Psoas muscle (tissue), 8 donors: ENCODE data around the gene ADRM1. TPM values are rescaled to one million over a fixed set of nuclear protein-coding genes. Genes with fewer than 3 reads are reported as not detected.

ENCODE experiments used
- ATAC-seq, 4 donors: fragments of 200-7000 bp; cut with Tn5 transposase; one replicate each; pipeline ENCODE4 v1.9.1; 2020; ENCODE audit warnings: moderate library complexity in 3 of 4, mild to moderate bottlenecking in 2 of 4
- DNase-seq, 2 donors: peaks; one replicate each; pipeline ENCODE4 v3.0.0-alpha.2; 2020
- H3K27ac ChIP-seq: fragments of 200-600 bp; one replicate; pipeline ENCODE4 v1.8.0; 2022
- H3K27me3 ChIP-seq, 3 donors: fragments of 200-600 bp in 1 of 3; one replicate each; pipeline versions ENCODE4 v1.6.1 to v1.8.0; 2013 to 2022; ENCODE audit warnings: low read length in 2 of 3, mild to moderate bottlenecking in 2 of 3, moderate library complexity in 1 of 3; ENCODE audit not compliant: insufficient read depth in 3 of 3
- H3K36me3 ChIP-seq, 2 donors: fragments of 200-600 bp in 1 of 2; one replicate each; pipeline versions ENCODE4 v1.6.1 to v1.8.0; 2013 to 2022; ENCODE audit warnings: low read depth in 1 of 2, mild to moderate bottlenecking in 1 of 2, moderate library complexity in 1 of 2; ENCODE audit not compliant: insufficient read depth in 1 of 2
- H3K4me1 ChIP-seq: fragments of 200-600 bp; one replicate; pipeline ENCODE4 v1.8.0; 2022
- H3K4me3 ChIP-seq: fragments of 200-600 bp; one replicate; pipeline ENCODE4 v1.8.0; 2022; ENCODE audit warnings: mild to moderate bottlenecking
- H3K9me3 ChIP-seq: fragments of 200-600 bp; one replicate; pipeline ENCODE4 v1.8.0; 2022
- WGBS, 3 donors: extraction: QIAGEN DNeasy Blood & Tissue Kit; methylation state at CpG; one replicate each; pipeline versions ENCODE4 v1.1.6 to v1.1.7; 2013; 5-methylcytosine and 5-hydroxymethylcytosine counted together
- intact Hi-C, 2 donors: fragments of 100-400 bp; cut with DNase I; formaldehyde crosslinking; loops; one replicate each; pipeline versions ENCODE4 v1.11.0 to v1.14.2; 2022
- polyA plus RNA-seq, 3 donors: library from polyadenylated mRNA; stranded (reverse); fragments of 200-250 nt; gene quantifications; one replicate each; pipeline ENCODE4 v1.2.3, GENCODE V29; 2013
- total RNA-seq, 4 donors: library from RNA; stranded (reverse); fragmentation: NEBNext Ultra II Directional in 2 of 4; extraction: Animal tissue kit (Norgen Biotek cat#: 25700) in 2 of 4; gene quantifications; one replicate each; pipeline versions ENCODE4 v1.2.1 to v1.2.4, GENCODE V29; 2021 to 2023
- TF ChIP-seq, protein P1 (sequence below): fragments of 200-600 bp; IDR thresholded peaks from one replicate; pipeline ENCODE4 v1.8.0; 2022; ENCODE audit warnings: antibody characterized with exemption
- donor health status: healthy with polysubstance abuse.
- donor health status: DM: no; HTN: no; CAD: no; lungs with moderate emphysema.
- donor health status: Bipolar disorder and iron deficiency.
- donor health status: healthy.
- donor health status: DM: yes; HTN: yes; CAD: no.
- donor health status: DM: no; HTN: no; CAD: no.
- donor health status: DM: no; HTN: no; CAD: no.
- donor health status: DM: yes; HTN: yes; CAD: no.

ADRM1 gene
- total and polyA plus RNA-seq, 7 donors: 142 to 603 (median 280) TPM

DNA sequence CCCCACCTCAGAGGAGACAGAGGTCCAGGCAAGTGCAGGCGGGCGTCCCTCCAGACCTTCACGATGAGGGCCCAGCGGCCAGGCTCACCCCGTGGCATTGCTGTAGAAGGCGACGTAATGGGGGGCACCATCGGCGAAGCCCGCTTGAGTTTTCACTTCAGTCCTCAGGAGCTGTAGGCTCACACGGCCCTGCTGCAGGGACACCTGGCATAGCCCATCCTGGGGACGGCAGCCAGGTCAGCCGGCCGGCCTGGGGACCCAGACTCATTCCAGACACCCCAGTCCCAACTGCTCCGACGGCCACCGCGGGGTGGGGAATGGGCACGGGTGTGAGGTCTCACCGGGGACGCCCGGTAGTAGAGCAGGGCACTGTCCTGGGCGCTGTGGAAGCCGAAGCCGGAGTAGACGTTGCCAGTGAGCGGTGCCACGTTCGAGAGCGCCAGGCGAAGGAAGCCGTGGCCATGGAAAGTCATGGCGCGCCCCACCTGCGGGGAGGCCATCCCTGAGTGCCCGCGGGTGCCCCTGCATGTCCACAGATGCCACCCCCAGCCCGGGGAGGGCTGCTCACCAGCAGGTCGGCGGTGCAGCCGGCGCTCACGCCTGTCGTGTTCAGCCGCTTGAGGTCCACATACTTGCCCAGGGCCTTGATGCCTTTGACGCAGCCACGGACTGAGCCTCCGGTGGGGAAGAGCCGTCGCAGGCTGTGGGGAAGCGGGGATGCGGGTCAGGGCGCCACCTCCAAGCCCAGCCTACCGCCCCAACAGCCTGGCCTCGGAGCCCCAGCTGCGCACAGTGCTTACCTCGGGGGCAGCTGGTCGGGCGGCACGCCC, 9.2 kb downstream of the ADRM1 start:
- intact Hi-C loops: no loop called here
- Histone ChIP-seq H3K4me1 (peaks cover 17% of the 10 kb centered on the region), H3K36me3 (peaks cover 0 to 86% of the 10 kb centered on the region in 2 donors), H3K9me3 (no peaks in the 10 kb centered on the region), H3K27me3 (no peaks in the 10 kb centered on the region), H3K4me3 (no peak overlapping the region), H3K27ac (no peak overlapping the region)
- TF ChIP-seq, protein P1, sequence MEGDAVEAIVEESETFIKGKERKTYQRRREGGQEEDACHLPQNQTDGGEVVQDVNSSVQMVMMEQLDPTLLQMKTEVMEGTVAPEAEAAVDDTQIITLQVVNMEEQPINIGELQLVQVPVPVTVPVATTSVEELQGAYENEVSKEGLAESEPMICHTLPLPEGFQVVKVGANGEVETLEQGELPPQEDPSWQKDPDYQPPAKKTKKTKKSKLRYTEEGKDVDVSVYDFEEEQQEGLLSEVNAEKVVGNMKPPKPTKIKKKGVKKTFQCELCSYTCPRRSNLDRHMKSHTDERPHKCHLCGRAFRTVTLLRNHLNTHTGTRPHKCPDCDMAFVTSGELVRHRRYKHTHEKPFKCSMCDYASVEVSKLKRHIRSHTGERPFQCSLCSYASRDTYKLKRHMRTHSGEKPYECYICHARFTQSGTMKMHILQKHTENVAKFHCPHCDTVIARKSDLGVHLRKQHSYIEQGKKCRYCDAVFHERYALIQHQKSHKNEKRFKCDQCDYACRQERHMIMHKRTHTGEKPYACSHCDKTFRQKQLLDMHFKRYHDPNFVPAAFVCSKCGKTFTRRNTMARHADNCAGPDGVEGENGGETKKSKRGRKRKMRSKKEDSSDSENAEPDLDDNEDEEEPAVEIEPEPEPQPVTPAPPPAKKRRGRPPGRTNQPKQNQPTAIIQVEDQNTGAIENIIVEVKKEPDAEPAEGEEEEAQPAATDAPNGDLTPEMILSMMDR: no peak
- 92 to 95% (median 95%) methylated on average over 52 to 60 of the region's 60 CpGs for WGBS, 3 donors
- DNase-seq: no peak
- no peak for ATAC-seq

DNA sequence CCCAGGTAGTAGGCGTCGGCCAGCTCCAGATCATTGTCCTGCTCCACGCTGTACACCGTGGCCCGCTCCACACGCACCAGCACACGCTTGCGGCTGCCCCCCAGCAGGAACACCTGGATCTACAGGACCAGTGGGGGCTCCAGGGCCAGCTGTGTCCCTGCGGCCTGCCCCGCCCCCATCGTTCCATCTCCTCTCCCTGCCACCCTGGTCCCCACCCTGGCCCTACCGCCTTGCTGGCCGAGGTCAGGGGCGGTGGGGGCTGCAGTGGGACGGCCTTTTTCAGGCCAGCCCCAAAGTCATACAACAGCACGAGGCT, 9.8 kb downstream of the ADRM1 start:
- 85 to 93% (median 93%) methylated on average over 16 of the region's 16 CpGs for WGBS, 3 donors
- peaks cover 11% of the 10 kb centered on the region for H3K4me1 ChIP-seq
- no peaks in the 10 kb centered on the region for H3K27me3 ChIP-seq
- H3K27ac ChIP-seq: no peak overlapping the region
- intact Hi-C loops: no loop called here
- ATAC-seq (no peak), DNase-seq (no peak)
- H3K9me3 ChIP-seq: no peaks in the 10 kb centered on the region
- H3K4me3 ChIP-seq: no peak overlapping the region
- TF ChIP-seq, protein P1: no peak
- peaks cover 0 to 86% of the 10 kb centered on the region in 2 donors for H3K36me3 ChIP-seq

DNA sequence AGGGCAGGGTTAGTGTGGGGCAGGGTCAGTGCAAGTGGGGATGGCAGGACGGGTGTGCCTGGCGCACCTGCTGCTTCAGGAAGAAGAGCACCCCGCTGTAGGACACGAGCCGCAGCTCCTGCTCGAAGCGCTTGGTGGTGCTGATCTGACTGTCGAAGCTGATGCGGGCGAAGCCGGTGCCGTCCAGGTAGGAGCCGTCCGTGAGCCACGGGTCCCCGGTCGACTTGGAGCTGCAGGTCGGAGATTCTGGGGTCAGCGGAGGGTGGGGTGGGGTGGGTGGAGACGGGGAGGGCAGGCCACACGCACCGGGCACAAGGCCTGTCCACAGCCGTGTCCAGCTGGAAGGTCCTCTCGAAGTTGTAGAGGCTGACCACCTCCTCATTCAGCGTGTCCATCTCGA, 10.2 kb downstream of the ADRM1 start:
- TF ChIP-seq, protein P1: no peak
- no peak for DNase-seq
- Histone ChIP-seq H3K4me1 (peaks cover 7% of the 10 kb centered on the region), H3K9me3 (no peaks in the 10 kb centered on the region), H3K27ac (no peak overlapping the region), H3K27me3 (no peaks in the 10 kb centered on the region), H3K4me3 (no peak overlapping the region), H3K36me3 (peaks cover 0 to 83% of the 10 kb centered on the region in 2 donors)
- intact Hi-C loops: no loop called here
- WGBS, 3 donors: 88 to 93% (median 92%) methylated on average over 17 to 26 of the region's 26 CpGs
- no peak for ATAC-seq

DNA sequence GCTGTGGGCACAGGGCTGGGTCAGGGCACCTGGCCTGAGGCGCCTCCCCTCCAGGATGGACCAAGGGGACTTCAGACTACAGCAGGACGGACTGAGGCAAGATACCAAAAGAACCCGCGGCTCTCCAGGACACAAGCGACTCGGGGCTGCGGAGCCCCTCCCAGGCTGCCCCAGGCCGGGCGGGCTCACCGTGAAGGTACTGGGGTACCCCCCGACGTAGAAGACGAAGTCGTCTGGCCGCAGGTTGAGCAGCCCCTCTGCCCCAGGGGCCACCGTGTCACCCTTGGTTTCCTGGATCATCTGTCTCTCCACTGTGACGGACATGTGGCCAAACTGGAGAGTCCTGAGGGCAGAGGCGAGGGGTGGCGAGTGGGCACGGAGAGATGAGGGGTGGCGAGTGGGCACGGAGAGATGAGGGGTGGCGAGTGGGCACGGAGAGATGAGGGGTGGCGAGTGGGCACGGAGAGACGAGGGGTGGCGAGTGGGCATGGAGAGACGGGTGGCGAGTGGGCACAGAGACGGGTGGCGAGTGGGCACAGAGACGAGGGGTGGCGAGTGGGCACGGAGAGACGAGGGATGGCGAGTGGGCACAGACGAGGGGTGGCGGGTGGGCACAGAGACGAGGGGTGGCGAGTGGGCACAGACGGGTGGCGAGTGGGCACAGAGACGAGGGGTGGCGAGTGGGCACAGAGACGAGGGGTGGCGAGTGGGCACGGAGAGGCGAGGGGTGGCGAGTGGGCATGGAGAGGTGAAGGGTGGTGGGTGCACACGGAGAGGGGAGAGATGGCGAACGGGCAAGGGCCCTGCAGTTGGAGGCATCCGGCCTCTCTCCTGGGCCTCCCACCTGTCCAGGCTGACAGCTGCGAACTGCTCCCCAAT, 10.9 kb downstream of the ADRM1 start:
- peaks cover 0 to 76% of the 10 kb centered on the region in 2 donors for H3K36me3 ChIP-seq
- intact Hi-C loops: no loop called here
- 92 to 95% (median 93%) methylated on average over 45 to 55 of the region's 55 CpGs for WGBS, 3 donors

More for the DNA sequence above, 10.9 kb downstream of the ADRM1 start:
- Histone ChIP-seq H3K4me3 (no peak overlapping the region), H3K27me3 (no peaks in the 10 kb centered on the region), H3K27ac (no peak overlapping the region), H3K9me3 (no peaks in the 10 kb centered on the region), H3K4me1 (peaks cover under 1% of the 10 kb centered on the region)
- ATAC-seq: no peak
- TF ChIP-seq, protein P1: no peak
- DNase-seq: no peak
